ENCODE measurements around the gene SEC23A. TPM values are rescaled to one million over a fixed set of nuclear protein-coding genes. Genes with fewer than 3 reads are reported as not detected.
"Not testable (repeated sequence)": the region's sequence is repeated elsewhere in the genome, so short reads cannot be mapped to it uniquely, and the experiment has no call there.

Gene SEC23A
- total and polyA plus RNA-seq, 2 of the 13 experiments (the other 11 are each of a cell fraction or from before 2014, with no cell fraction given): 403 to 887 TPM

GRCh38 chr14:39014460-39014859 lies 88.6 kb downstream of the SEC23A start:
- FAIRE-seq: no peak

GRCh38 chr14:39008965-39009364 lies 94.1 kb downstream of the SEC23A start:
- FAIRE-seq; H3K27ac ChIP-seq (ENCODE audit: extremely low read length, insufficient read depth, low read length); H2AFZ ChIP-seq (ENCODE audit: low read length); H3K27me3 ChIP-seq (ENCODE audit: control insufficient read depth in 1 of 2, insufficient read depth in 2 of 2, low read length in 2 of 2); H3K4me3 ChIP-seq (replicated peaks in 1 of 3; ENCODE audit: insufficient read depth in 1 of 3, low read depth in 2 of 3, low read length in 3 of 3); CTCF ChIA-PET (ENCODE audit: low intra/inter-chr PET ratio, low total read pairs); DNase-seq (ENCODE audit: low spot score); intact Hi-C loops (cut with micrococcal nuclease; ENCODE audit: unreplicated experiment); H3K9ac ChIP-seq (ENCODE audit: insufficient read depth, low read depth, low read length); H3K9me3 ChIP-seq (ENCODE audit: low read length); H3K79me2 ChIP-seq (ENCODE audit: insufficient read depth, low read length); H4K20me1 ChIP-seq (ENCODE audit: insufficient read depth, low read length); BruUV-seq (replicated peaks); H3K36me3 ChIP-seq (replicated peaks in 1 of 2; ENCODE audit: control insufficient read depth in 1 of 2, insufficient read depth in 2 of 2, low read length in 2 of 2); TF ChIP-seq FOXP1 (IDR thresholded peaks at IDR 0.05); HNF4G (CRISPR knock-in tag; IDR thresholded peaks at IDR 0.05; ENCODE audit: borderline replicate concordance, low read depth): not testable (repeated sequence)
- in situ Hi-C loops (cut with HindIII; ENCODE audit: extremely low pct_ligation_motif_present, low pct_unique_long_range_greater_than_20kb): loop anchor here (25.0 kb wide), 1 partner anchor 1097 kb away; no protein-coding TSS in a partner anchor
- peak; percentile 23 for ATAC-seq
- WGBS (ENCODE audit: low lambda C conversion rate): 20% methylated on average over 1 of the region's 1 CpG
- POLR2A ChIA-PET: interaction anchor here (1.1 kb wide), 1 partner anchor 15 kb away, joined by 3 read pairs; no protein-coding TSS in a partner anchor
- Histone ChIP-seq H3K4me2 (ENCODE audit: low read depth, low read length) (0 out of 2 replicates have a peak overlapping the region, but pooled peaks have one; percentile 6), H3K4me1 (ENCODE audit: insufficient read depth, low read length) (peaks cover 13% of the 10 kb centered on the region)
- 0 out of 2 replicates have a peak, but pooled peaks have one; percentile 8 for TF ChIP-seq FOXP1 (CRISPR knock-in tag; IDR thresholded peaks at IDR 0.05)
- 0 out of 2 replicates have a peak, but pooled peaks have one; percentile 10 for TF ChIP-seq HNF4G (IDR thresholded peaks at IDR 0.05; ENCODE audit: borderline replicate concordance, low read depth, low read length)
- peak; percentile 21; the same call in 1 of the 2 replicates for TF ChIP-seq AHDC1 (CRISPR knock-in tag; IDR thresholded peaks at IDR 0.05; ENCODE audit: borderline replicate concordance)
- TF ChIP-seq HNF4A (CRISPR knock-in tag; IDR thresholded peaks at IDR 0.05): peak; percentile 68

More at GRCh38 chr14:39014460-39014859, 88.6 kb downstream of the SEC23A start:
- Histone ChIP-seq H3K4me2 (ENCODE audit: low read depth, low read length) (no peak overlapping the region), H3K79me2 (ENCODE audit: insufficient read depth, low read length) (no peaks in the 10 kb centered on the region), H3K9ac (ENCODE audit: insufficient read depth, low read depth, low read length) (no peak overlapping the region), H3K27ac (ENCODE audit: extremely low read length, insufficient read depth, low read length) (no peak overlapping the region), H3K27me3 (ENCODE audit: control insufficient read depth in 1 of 2, insufficient read depth in 2 of 2, low read length in 2 of 2) (no peaks in the 10 kb centered on the region), H4K20me1 (ENCODE audit: insufficient read depth, low read length) (no peaks in the 10 kb centered on the region), H3K4me1 (ENCODE audit: insufficient read depth, low read length) (peaks cover 35% of the 10 kb centered on the region), H3K36me3 (replicated peaks in 1 of 2; ENCODE audit: control insufficient read depth in 1 of 2, insufficient read depth in 2 of 2, low read length in 2 of 2) (no peaks in the 10 kb centered on the region), H2AFZ (ENCODE audit: low read length) (no peak overlapping the region), H3K9me3 (ENCODE audit: low read length) (no peaks in the 10 kb centered on the region), H3K4me3 (replicated peaks in 1 of 3; ENCODE audit: insufficient read depth in 1 of 3, low read depth in 2 of 3, low read length in 3 of 3) (no peak overlapping the region)
- intact Hi-C loops (cut with micrococcal nuclease; ENCODE audit: unreplicated experiment) (loop anchor here (10.0 kb wide), 1 partner anchor 1030 kb away; no protein-coding TSS in a partner anchor), in situ Hi-C loops (cut with HindIII; ENCODE audit: extremely low pct_ligation_motif_present, low pct_unique_long_range_greater_than_20kb) (loop anchor here (5.0 to 25.0 kb wide), 2 partner anchors 292 to 1102 kb away; no protein-coding TSS in a partner anchor)
- ChIA-PET CTCF (ENCODE audit: low intra/inter-chr PET ratio, low total read pairs) (interaction anchor here (1.5 to 4.1 kb wide), 5 partner anchors 20 to 293 kb away, joined by 5 to 26 read pairs (median 19); no protein-coding TSS in a partner anchor), POLR2A (interaction anchor here (1.4 to 4.9 kb wide), 3 partner anchors 10 to 156 kb away, joined by 4 to 59 read pairs (median 38); partner anchors contain the start of genes SEC23A and TRAPPC6B)
- TF ChIP-seq ZNF205 (CRISPR knock-in tag; IDR thresholded peaks at IDR 0.05) (no peak), TCF7 (IDR thresholded peaks at IDR 0.05; ENCODE audit: low read depth) (0 out of 2 replicates have a peak, but pooled peaks have one; percentile 9), FOXA3 (CRISPR knock-in tag; IDR thresholded peaks at IDR 0.05) (peak; percentile 61), ZBTB20 (CRISPR knock-in tag; IDR thresholded peaks at IDR 0.05; ENCODE audit: borderline replicate concordance, low read depth) (peak; percentile 64; the same call in 1 of the 2 replicates), FOXA1 (IDR thresholded peaks at IDR 0.05) (0 out of 2 replicates have a peak, but pooled peaks have one; percentile 9), FOXA1 (CRISPR knock-in tag; IDR thresholded peaks at IDR 0.05) (peak; percentile 37; the same call in 1 of the 2 replicates)
- BruUV-seq (replicated peaks): no TSS peak
- WGBS (ENCODE audit: low lambda C conversion rate): 9% methylated on average over 1 of the region's 1 CpG
- DNase-seq (ENCODE audit: low spot score) (no peak), ATAC-seq (peak; percentile 42)
